ENCODE results near the gene USP3. TPM values are rescaled to one million over a fixed set of nuclear protein-coding genes. Genes with fewer than 3 reads are reported as not detected.

The USP3 gene
- total RNA-seq, 1 experiment from 2014 or later = 36.6 TPM

- Mint-ChIP-seq H3K9me3 (no peaks in the 10 kb centered on the region), H3K4me1 (peaks cover 50% of the 10 kb centered on the region), H3K4me3 (no peak overlapping the region), H3K36me3 (no peaks in the 10 kb centered on the region), H3K27ac (peak overlapping the region; percentile 93), H3K27me3 (ENCODE audit: low read depth) (peaks cover 7% of the 10 kb centered on the region)
- ATAC-seq = no peak; the same call in 1 of the 2 replicates
- DNase-seq (ENCODE audit: low spot score) = no peak
- TF ChIP-seq ZNF219 (CRISPR knock-in tag; IDR thresholded peaks at IDR 0.05; ENCODE audit: borderline replicate concordance) (no peak), NFE2L1 (CRISPR knock-in tag; IDR thresholded peaks at IDR 0.05) (no peak), CREB1 (CRISPR knock-in tag; IDR thresholded peaks at IDR 0.05) (no peak), E2F1 (CRISPR knock-in tag; IDR thresholded peaks at IDR 0.05) (no peak), GRHL2 (CRISPR knock-in tag; IDR thresholded peaks at IDR 0.05; ENCODE audit: insufficient replicate concordance, severe bottlenecking) (no peak), ZNF232 (CRISPR knock-in tag; IDR thresholded peaks at IDR 0.05) (no peak), JAZF1 (CRISPR knock-in tag; IDR thresholded peaks at IDR 0.05) (no peak), NR3C1 (CRISPR knock-in tag; conservative IDR thresholded peaks at IDR 0.05; ENCODE audit: low read depth) (no peak), NFYB (CRISPR knock-in tag; conservative IDR thresholded peaks at IDR 0.05; ENCODE audit: low read depth) (no peak), IRF2 (CRISPR knock-in tag; IDR thresholded peaks at IDR 0.05; ENCODE audit: borderline replicate concordance, low read depth) (no peak), CDX4 (CRISPR knock-in tag; IDR thresholded peaks at IDR 0.05; ENCODE audit: borderline replicate concordance) (no peak), FOXP4 (CRISPR knock-in tag; IDR thresholded peaks at IDR 0.05) (no peak)
- ChIA-PET POLR2A (interaction anchor here (0.5 kb wide), 1 partner anchor 602 kb away, joined by 7 read pairs; no protein-coding TSS in a partner anchor), CTCF (interaction anchor here (0.6 to 3.0 kb wide), 10 partner anchors 8 to 1496 kb away, joined by 3 to 20 read pairs (median 4); no protein-coding TSS in a partner anchor)
Observed at GRCh38 chr15:63483521-63484371, 20.6 kb upstream of the USP3 start.

GRCh38 chr15:63484433-63485186, 19.8 kb upstream of the USP3 start:
- H3K36me3 Mint-ChIP-seq = no peaks in the 10 kb centered on the region
- H3K27me3 Mint-ChIP-seq (ENCODE audit: low read depth) = peaks cover 7% of the 10 kb centered on the region
- peak overlapping the region; percentile 93 for H3K27ac Mint-ChIP-seq
- no peak overlapping the region for H3K4me3 Mint-ChIP-seq
- H3K9me3 Mint-ChIP-seq = no peaks in the 10 kb centered on the region
- ATAC-seq (no peak), DNase-seq (ENCODE audit: low spot score) (no peak)
- TF ChIP-seq SMAD3 (CRISPR knock-in tag; IDR thresholded peaks at IDR 0.05; ENCODE audit: borderline replicate concordance) (no peak), FOXP1 (CRISPR knock-in tag; IDR thresholded peaks at IDR 0.05; ENCODE audit: borderline replicate concordance) (no peak), SOX15 (CRISPR knock-in tag; IDR thresholded peaks at IDR 0.05) (no peak), IRF1 (CRISPR knock-in tag; IDR thresholded peaks at IDR 0.05) (no peak), RORB (CRISPR knock-in tag; IDR thresholded peaks at IDR 0.05) (no peak), ESRRA (CRISPR knock-in tag; IDR thresholded peaks at IDR 0.05; ENCODE audit: borderline replicate concordance) (no peak), ETV6 (CRISPR knock-in tag; IDR thresholded peaks at IDR 0.05) (no peak), ZNF423 (CRISPR knock-in tag; IDR thresholded peaks at IDR 0.05) (no peak)
- ChIA-PET POLR2A (interaction anchor here (0.5 kb wide), 1 partner anchor 603 kb away, joined by 7 read pairs; no protein-coding TSS in a partner anchor), CTCF (interaction anchor here (0.6 to 3.0 kb wide), 9 partner anchors 9 to 1495 kb away, joined by 3 to 20 read pairs (median 4); no protein-coding TSS in a partner anchor)
- peaks cover 46% of the 10 kb centered on the region for H3K4me1 Mint-ChIP-seq
